Neural cell (in vitro differentiated cells): Measurements from ENCODE around the gene DTNBP1. TPM values are rescaled to one million over a fixed set of nuclear protein-coding genes. Genes with fewer than 3 reads are reported as not detected.

ENCODE experiments used
- H2AFZ ChIP-seq: fragments of 200-600, 300-800 bp; sonication (generic), shearing (Covaris generic); 2 replicates; pipeline ENCODE4 v1.6.0; 2014; ENCODE audit warnings: low read depth, mild to moderate bottlenecking, antibody characterized with exemption, low read length, moderate library complexity
- H3F3A ChIP-seq: fragments of 200-600 bp; shearing (Covaris generic); 2 replicates; pipeline ENCODE4 v1.6.1; 2016; ENCODE audit warnings: mild to moderate bottlenecking, moderate library complexity, mixed read lengths, antibody characterized with exemption, low read length; ENCODE audit not compliant: insufficient read depth, poor library complexity, severe bottlenecking
- H3K27ac ChIP-seq: fragments of 200-600, 300-800 bp; sonication (generic), shearing (Covaris generic); 2 replicates; pipeline ENCODE4 v1.5.1; 2014; ENCODE audit warnings: mild to moderate bottlenecking, low read length, moderate library complexity
- H3K27me3 ChIP-seq: fragments of 300-800, 200-600 bp; sonication (generic), shearing (Covaris generic); 2 replicates; pipeline ENCODE4 v1.6.0; 2014; ENCODE audit warnings: mild to moderate bottlenecking, low read depth, low read length, moderate library complexity; ENCODE audit not compliant: insufficient read depth
- H3K36me3 ChIP-seq: fragments of 300-800, 200-600 bp; sonication (generic), shearing (Covaris generic); 2 replicates; pipeline ENCODE4 v1.5.1; 2014; ENCODE audit warnings: mild to moderate bottlenecking, antibody characterized with exemption, low read length, moderate library complexity; ENCODE audit not compliant: insufficient read depth
- H3K4me2 ChIP-seq: fragments of 300-800, 200-600 bp; sonication (generic), shearing (Covaris generic); 2 replicates; pipeline ENCODE4 v1.6.0; 2014; ENCODE audit warnings: mild to moderate bottlenecking, low read length
- H3K4me3 ChIP-seq: fragments of 300-800, 200-600 bp; sonication (generic), shearing (Covaris generic); 2 replicates; pipeline ENCODE4 v1.5.1; 2014; ENCODE audit warnings: mild to moderate bottlenecking, low read length, moderate library complexity
- H3K79me2 ChIP-seq: fragments of 200-600 bp; shearing (Covaris generic); replicated peaks from 2 replicates; pipeline ENCODE4 v1.6.0; 2014; ENCODE audit warnings: mild to moderate bottlenecking, low read length, moderate library complexity; ENCODE audit not compliant: insufficient read depth
- H3K9ac ChIP-seq: fragments of 300-800, 200-600 bp; sonication (generic), shearing (Covaris generic); 2 replicates; pipeline ENCODE4 v1.6.1; 2016; ENCODE audit warnings: mild to moderate bottlenecking, low read length, mixed read lengths
- H3K9me2 ChIP-seq: fragments of 200-600 bp; shearing (Covaris generic); 2 replicates; pipeline ENCODE4 v1.6.1; 2016; ENCODE audit warnings: mild to moderate bottlenecking, low read length, mixed read lengths; ENCODE audit not compliant: insufficient read depth
- H3K9me3 ChIP-seq: fragments of 200-600, 300-800 bp; sonication (generic), shearing (Covaris generic); 2 replicates; pipeline ENCODE4 v1.6.1; 2016; ENCODE audit warnings: mild to moderate bottlenecking, mixed run types, low read length, moderate library complexity, mixed read lengths
- H4K20me1 ChIP-seq: fragments of 200-600 bp; shearing (Covaris generic); 2 replicates; pipeline ENCODE4 v1.6.1; 2016; ENCODE audit warnings: mild to moderate bottlenecking, mixed run types; ENCODE audit not compliant: insufficient read depth
- CTCF ChIP-seq: fragments of 450-650 bp; IDR thresholded peaks from 2 replicates; pipeline ENCODE4 v1.5.1; 2014; ENCODE audit warnings: antibody characterized with exemption, mild to moderate bottlenecking, moderate library complexity; ENCODE audit not compliant: poor library complexity, severe bottlenecking
- EP300 ChIP-seq: fragments of 450-650 bp; conservative IDR thresholded peaks from 2 replicates; pipeline ENCODE4 v1.6.1; 2014; ENCODE audit warnings: antibody characterized with exemption, mild to moderate bottlenecking, moderate library complexity; ENCODE audit not compliant: poor library complexity, severe bottlenecking
- EZH2 ChIP-seq: fragments of 200-600, 300-800 bp; shearing (Covaris generic), sonication (generic); IDR thresholded peaks from 2 replicates; pipeline ENCODE4 v1.6.1; 2014; ENCODE audit warnings: antibody characterized with exemption, low read length, borderline replicate concordance, mild to moderate bottlenecking; ENCODE audit not compliant: insufficient read depth, poor library complexity, severe bottlenecking
- MXI1 ChIP-seq: fragments of 450-650 bp; conservative IDR thresholded peaks from 2 replicates; pipeline ENCODE4 v1.6.1; 2014; ENCODE audit warnings: antibody characterized with exemption, mild to moderate bottlenecking; ENCODE audit not compliant: poor library complexity, severe bottlenecking
- POLR2AphosphoS5 ChIP-seq: IDR thresholded peaks from 2 replicates; pipeline ENCODE4 v1.6.1; 2012
- RAD21 ChIP-seq: fragments of 450-650 bp; conservative IDR thresholded peaks from 2 replicates; pipeline ENCODE4 v1.6.1; 2014; ENCODE audit warnings: antibody characterized with exemption, mild to moderate bottlenecking, moderate library complexity
- REST ChIP-seq: IDR thresholded peaks from 2 replicates; pipeline ENCODE4 v1.6.1; 2012; ENCODE audit warnings: borderline replicate concordance
- SMC3 ChIP-seq: fragments of 450-650 bp; conservative IDR thresholded peaks from 2 replicates; pipeline ENCODE4 v1.6.1; 2014; ENCODE audit warnings: antibody characterized with exemption, mild to moderate bottlenecking, moderate library complexity; ENCODE audit not compliant: poor library complexity
- TAF1 ChIP-seq: IDR thresholded peaks from 2 replicates; pipeline ENCODE4 v1.6.1; 2012; ENCODE audit warnings: low read depth
- polyA plus RNA-seq: library from polyadenylated mRNA; depleted of rRNA; stranded (reverse); fragments of >200 nt; gene quantifications from 2 replicates; pipeline ENCODE4 v1.2.3, GENCODE V29; 2014

The DTNBP1 gene
- polyA plus RNA-seq, 1 donor from 2014 or later, result 22.6 TPM

GRCh38 chr6:15490242-15491100 is 172.4 kb downstream of the DTNBP1 start:
- Histone ChIP-seq H3F3A (no peaks in the 10 kb centered on the region), H3K9ac (no peak overlapping the region), H3K9me2 (no peaks in the 10 kb centered on the region), H4K20me1 (no peaks in the 10 kb centered on the region), H3K79me2 (peaks cover 9% of the 10 kb centered on the region), H3K4me2 (no peak overlapping the region), H3K4me3 (no peak overlapping the region), H2AFZ (no peak overlapping the region), H3K9me3 (no peaks in the 10 kb centered on the region), H3K27me3 (no peaks in the 10 kb centered on the region), H3K27ac (no peak overlapping the region), H3K36me3 (no peaks in the 10 kb centered on the region)
- TF ChIP-seq EZH2 (no peak), SMC3 (no peak), CTCF (no peak), MXI1 (no peak), TAF1 (no peak), REST (no peak), POLR2AphosphoS5 (no peak), RAD21 (no peak), EP300 (no peak)

GRCh38 chr6:15489261-15489962 is 173.4 kb downstream of the DTNBP1 start:
- no peak overlapping the region for H3K4me3 ChIP-seq
- no peaks in the 10 kb centered on the region for H3F3A ChIP-seq
- H3K36me3 ChIP-seq, result no peaks in the 10 kb centered on the region
- H3K4me2 ChIP-seq, result no peak overlapping the region
- no peak overlapping the region for H3K9ac ChIP-seq
- TF ChIP-seq TAF1 (no peak), EP300 (no peak), POLR2AphosphoS5 (no peak), EZH2 (no peak), REST (no peak), RAD21 (no peak), MXI1 (no peak)
- H3K9me2 ChIP-seq, result no peaks in the 10 kb centered on the region
- H3K27ac ChIP-seq, result no peak overlapping the region
- no peak overlapping the region for H2AFZ ChIP-seq
- H3K9me3 ChIP-seq, result no peaks in the 10 kb centered on the region
- H4K20me1 ChIP-seq, result no peaks in the 10 kb centered on the region
- H3K79me2 ChIP-seq, result peaks cover 12% of the 10 kb centered on the region
- no peaks in the 10 kb centered on the region for H3K27me3 ChIP-seq
